Calu3 (cell line): ENCODE measurements around the gene TFCP2. TPM values are rescaled to one million over a fixed set of nuclear protein-coding genes. Genes with fewer than 3 reads are reported as not detected.

ENCODE experiments used
- BruUV-seq: library from RNA; stranded (reverse); fragments of 400-500 nt; replicated peaks from 2 replicates; lab custom pipeline; 2021; lab: Mats Ljungman, UMichigan
- CTCF ChIA-PET: fragments of 300-600 bp; sonication (Branson Sonifier 250); formaldehyde crosslinking; loops from one replicate; lab custom pipeline; 2022; ENCODE audit warnings: antibody characterized with exemption; lab: Charles Lee
- DNase-seq: peaks from one replicate; pipeline ENCODE4 v3.0.0; 2022
- H3K27ac Mint-ChIP-seq: one replicate; pipeline ENCODE4 v1.8.0; 2022; ENCODE audit warnings: mixed read lengths; ENCODE audit not compliant: unreplicated experiment
- H3K27me3 Mint-ChIP-seq: one replicate; pipeline ENCODE4 v1.8.0; 2022; ENCODE audit warnings: mixed read lengths; ENCODE audit not compliant: unreplicated experiment
- H3K36me3 Mint-ChIP-seq: one replicate; pipeline ENCODE4 v1.8.0; 2022; ENCODE audit warnings: mild to moderate bottlenecking, moderate library complexity, mixed read lengths; ENCODE audit not compliant: insufficient read depth, unreplicated experiment
- H3K4me1 Mint-ChIP-seq: one replicate; pipeline ENCODE4 v1.8.0; 2022; ENCODE audit warnings: mild to moderate bottlenecking, low read depth, mixed read lengths; ENCODE audit not compliant: unreplicated experiment
- H3K4me3 Mint-ChIP-seq: one replicate; pipeline ENCODE4 v1.8.0; 2022; ENCODE audit warnings: mild to moderate bottlenecking, low read depth, moderate library complexity, mixed read lengths; ENCODE audit not compliant: unreplicated experiment
- H3K9me3 Mint-ChIP-seq: one replicate; pipeline ENCODE4 v1.8.0; 2022; ENCODE audit warnings: low read depth, mixed read lengths; ENCODE audit not compliant: unreplicated experiment
- intact Hi-C: fragments of 100-400 bp; cut with micrococcal nuclease; formaldehyde crosslinking; loops from one replicate; pipeline ENCODE4 v1.10.0; 2022; ENCODE audit not compliant: unreplicated experiment
- total RNA-seq: library from RNA; stranded (reverse); gene quantifications from 2 replicates; pipeline ENCODE4 v1.2.3, GENCODE V29; 2022
- TF ChIP-seq, protein P1 (sequence below): fragments of 200-600 bp; IDR thresholded peaks from one replicate; pipeline ENCODE4 v1.8.0; 2022; ENCODE audit warnings: antibody characterized with exemption; ENCODE audit not compliant: unreplicated experiment

TFCP2 gene
- total RNA-seq, 1 experiment from 2014 or later = 19.6 TPM

DNA sequence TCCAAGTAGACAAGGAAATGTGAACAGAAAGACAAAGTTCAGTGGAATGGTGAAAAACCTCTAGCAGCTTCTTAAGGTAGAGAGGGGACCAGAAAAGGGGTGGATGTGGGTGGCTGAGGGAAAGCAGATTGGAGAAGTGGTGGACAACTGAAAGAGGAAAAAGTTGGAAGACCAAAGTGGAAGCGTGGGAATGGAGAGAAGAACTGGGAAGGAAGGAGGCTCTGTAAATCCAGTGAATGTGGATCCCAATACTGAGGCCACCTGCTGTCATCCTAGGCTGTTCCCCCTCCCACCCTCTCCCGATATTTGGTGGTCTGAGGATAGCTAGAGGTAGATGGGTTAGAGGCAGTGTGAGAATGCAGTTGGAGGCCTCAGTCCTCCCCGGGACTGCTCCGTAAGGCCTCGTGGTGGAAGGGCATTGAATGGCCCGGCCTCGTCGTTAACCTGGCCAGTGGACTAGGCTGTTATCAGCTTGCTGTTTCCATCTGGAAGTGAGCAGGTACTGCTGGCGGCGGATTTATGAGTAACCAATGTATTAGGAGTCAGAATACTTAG lies 45.7 kb upstream of the TFCP2 start:
- peak overlapping the region; percentile 80 for H3K27ac Mint-ChIP-seq
- no peaks in the 10 kb centered on the region for H3K27me3 Mint-ChIP-seq
- H3K4me1 Mint-ChIP-seq = peaks cover 16% of the 10 kb centered on the region
- no TSS peak for BruUV-seq
- CTCF ChIA-PET = interaction anchor here (0.9 to 1.4 kb wide), 5 partner anchors 20 to 656 kb away, joined by 3 to 7 read pairs (median 5); partner anchors contain the start of gene DAZAP2
- H3K9me3 Mint-ChIP-seq = no peaks in the 10 kb centered on the region
- H3K4me3 Mint-ChIP-seq = peak overlapping the region; percentile 69
- peaks cover 11% of the 10 kb centered on the region for H3K36me3 Mint-ChIP-seq
- intact Hi-C loops = no loop called here
- TF ChIP-seq, protein P1, sequence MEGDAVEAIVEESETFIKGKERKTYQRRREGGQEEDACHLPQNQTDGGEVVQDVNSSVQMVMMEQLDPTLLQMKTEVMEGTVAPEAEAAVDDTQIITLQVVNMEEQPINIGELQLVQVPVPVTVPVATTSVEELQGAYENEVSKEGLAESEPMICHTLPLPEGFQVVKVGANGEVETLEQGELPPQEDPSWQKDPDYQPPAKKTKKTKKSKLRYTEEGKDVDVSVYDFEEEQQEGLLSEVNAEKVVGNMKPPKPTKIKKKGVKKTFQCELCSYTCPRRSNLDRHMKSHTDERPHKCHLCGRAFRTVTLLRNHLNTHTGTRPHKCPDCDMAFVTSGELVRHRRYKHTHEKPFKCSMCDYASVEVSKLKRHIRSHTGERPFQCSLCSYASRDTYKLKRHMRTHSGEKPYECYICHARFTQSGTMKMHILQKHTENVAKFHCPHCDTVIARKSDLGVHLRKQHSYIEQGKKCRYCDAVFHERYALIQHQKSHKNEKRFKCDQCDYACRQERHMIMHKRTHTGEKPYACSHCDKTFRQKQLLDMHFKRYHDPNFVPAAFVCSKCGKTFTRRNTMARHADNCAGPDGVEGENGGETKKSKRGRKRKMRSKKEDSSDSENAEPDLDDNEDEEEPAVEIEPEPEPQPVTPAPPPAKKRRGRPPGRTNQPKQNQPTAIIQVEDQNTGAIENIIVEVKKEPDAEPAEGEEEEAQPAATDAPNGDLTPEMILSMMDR = no peak
- peak; percentile 19 for DNase-seq

DNA sequence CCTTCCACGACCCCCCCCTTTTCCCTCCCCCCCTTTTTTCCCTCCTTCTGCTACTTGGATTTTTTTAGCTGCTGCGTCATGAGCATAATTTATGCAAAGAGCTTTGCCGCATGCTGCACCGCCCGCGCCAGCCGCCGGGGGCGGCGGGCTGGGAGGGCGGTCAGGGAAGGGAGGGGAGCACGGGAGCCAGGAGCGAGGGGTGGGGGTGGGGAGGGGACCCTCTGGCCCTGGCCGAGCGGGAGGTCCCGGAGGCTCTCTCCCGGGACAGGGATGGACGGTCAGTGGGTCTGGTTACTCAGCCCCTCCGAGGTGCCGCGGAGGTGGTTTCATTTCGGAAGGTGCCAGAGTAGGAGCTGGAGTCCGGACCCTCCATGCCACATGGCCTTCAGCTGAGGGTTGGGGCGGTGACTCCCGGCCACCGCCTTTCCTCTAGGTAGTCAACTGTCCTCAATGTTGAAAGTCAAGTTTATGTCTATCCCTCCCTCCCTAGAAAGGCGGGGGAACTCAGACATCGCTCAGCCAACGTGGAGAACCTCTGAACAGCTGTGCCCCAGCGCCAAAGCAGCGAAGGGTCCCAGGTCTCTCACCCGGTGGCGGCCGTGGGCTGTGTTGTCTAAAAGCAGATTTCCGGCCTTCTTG lies 45.2 kb upstream of the TFCP2 start, which contains the start of gene POU6F1:
Gene POU6F1, minus strand, starts transcription at position 95 of the 639 bp plus-strand sequence. CDS start 11,226 bp downstream, outside the sequence.
- TF ChIP-seq, protein P1 = peak; percentile 24
- Mint-ChIP-seq H3K4me1 (peaks cover 16% of the 10 kb centered on the region), H3K4me3 (peak within 1 kb of the TSS; percentile 69), H3K36me3 (peaks cover 11% of the 10 kb centered on the region), H3K9me3 (no peaks in the 10 kb centered on the region), H3K27me3 (no peaks in the 10 kb centered on the region), H3K27ac (peak within 1 kb of the TSS; percentile 80)
- intact Hi-C loops = no loop called here
- CTCF ChIA-PET = interaction anchor here (0.6 to 1.4 kb wide), 8 partner anchors 20 to 657 kb away, joined by 3 to 7 read pairs (median 4); partner anchors contain the start of gene DAZAP2
- DNase-seq = peak; percentile 65
- no TSS peak for BruUV-seq

DNA sequence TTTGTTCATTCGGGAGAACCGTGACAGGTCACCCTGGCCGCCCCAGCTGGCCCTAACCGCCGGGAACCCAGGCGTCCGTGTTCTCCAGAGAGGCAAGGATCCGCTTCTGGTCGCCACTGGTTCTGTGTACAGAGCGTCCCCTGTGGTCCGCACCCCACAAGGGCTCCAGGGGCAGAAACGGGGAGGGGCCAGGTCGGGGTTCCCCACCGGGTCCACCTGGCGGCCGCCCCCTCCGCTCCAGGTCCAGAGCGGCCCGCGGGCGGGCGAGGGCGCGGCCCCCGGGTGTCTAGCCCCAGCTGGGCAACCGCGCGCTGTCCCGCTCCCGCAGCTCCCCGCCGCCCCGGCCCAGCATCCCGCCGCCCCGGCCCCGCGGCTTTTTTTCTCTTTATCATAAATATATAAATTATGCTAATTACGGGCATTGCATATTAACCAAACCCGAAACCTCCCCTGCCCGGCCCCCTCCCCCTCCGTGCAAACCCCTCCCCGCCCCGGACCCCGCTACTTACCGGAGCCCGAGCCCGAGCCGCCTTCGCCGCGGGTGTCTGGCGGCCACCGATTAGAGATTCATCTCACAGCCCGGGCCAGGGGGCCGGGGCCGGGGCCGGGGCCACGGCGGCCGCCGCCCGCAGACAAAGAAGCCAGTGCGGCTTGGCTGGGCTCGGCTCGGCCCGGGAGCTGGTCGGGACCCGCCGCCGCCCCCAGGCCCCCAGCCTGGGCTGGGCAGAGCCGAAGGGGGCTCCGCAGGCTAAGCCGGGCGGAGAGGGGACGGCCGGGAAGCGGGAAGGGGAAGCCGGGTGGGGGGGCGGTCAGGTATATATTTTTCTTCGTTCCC lies 44.4 kb upstream of the TFCP2 start:
- no TSS peak for BruUV-seq
- H3K4me1 Mint-ChIP-seq = peaks cover 16% of the 10 kb centered on the region
- TF ChIP-seq, protein P1 = no peak
- CTCF ChIA-PET = interaction anchor here (0.6 to 1.4 kb wide), 8 partner anchors 21 to 658 kb away, joined by 3 to 7 read pairs (median 4); partner anchors contain the start of gene DAZAP2
- intact Hi-C loops = no loop called here
- H3K4me3 Mint-ChIP-seq = peak overlapping the region; percentile 69
- no peaks in the 10 kb centered on the region for H3K9me3 Mint-ChIP-seq
- H3K27me3 Mint-ChIP-seq = no peaks in the 10 kb centered on the region
- peak overlapping the region; percentile 80 for H3K27ac Mint-ChIP-seq
- DNase-seq = peak; percentile 49
- peaks cover 11% of the 10 kb centered on the region for H3K36me3 Mint-ChIP-seq

DNA sequence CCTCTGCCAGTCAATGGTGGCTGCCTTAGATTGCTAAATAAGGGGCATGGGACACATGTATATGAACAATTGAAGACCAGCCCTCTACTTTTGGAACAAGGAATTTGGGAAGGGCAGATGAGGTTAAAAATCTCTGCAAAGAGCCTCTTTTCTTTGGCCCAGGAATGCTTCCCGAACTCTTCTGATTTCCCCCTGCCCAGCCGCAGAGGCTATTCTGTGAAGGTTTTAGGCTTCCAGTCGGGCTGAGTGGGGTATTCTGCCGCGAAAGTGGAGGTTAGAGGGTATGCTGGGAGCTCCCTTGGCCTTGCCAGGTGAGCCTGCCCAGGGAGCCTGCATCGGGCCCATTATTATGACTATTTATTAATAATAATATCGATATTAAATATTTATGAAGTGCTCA lies 43.7 kb upstream of the TFCP2 start:
- CTCF ChIA-PET = interaction anchor here (0.6 kb wide), 1 partner anchor 158 kb away, joined by 3 read pairs; no protein-coding TSS in a partner anchor
- no peak for DNase-seq
- no peaks in the 10 kb centered on the region for H3K9me3 Mint-ChIP-seq
- H3K27me3 Mint-ChIP-seq = no peaks in the 10 kb centered on the region
- peaks cover 11% of the 10 kb centered on the region for H3K36me3 Mint-ChIP-seq
- H3K27ac Mint-ChIP-seq = no peak overlapping the region
- intact Hi-C loops = no loop called here
- TF ChIP-seq, protein P1 = no peak
- no TSS peak for BruUV-seq
- H3K4me1 Mint-ChIP-seq = peaks cover 16% of the 10 kb centered on the region
- H3K4me3 Mint-ChIP-seq = no peak overlapping the region
